ENCODE data around the gene SPA17.

DNA sequence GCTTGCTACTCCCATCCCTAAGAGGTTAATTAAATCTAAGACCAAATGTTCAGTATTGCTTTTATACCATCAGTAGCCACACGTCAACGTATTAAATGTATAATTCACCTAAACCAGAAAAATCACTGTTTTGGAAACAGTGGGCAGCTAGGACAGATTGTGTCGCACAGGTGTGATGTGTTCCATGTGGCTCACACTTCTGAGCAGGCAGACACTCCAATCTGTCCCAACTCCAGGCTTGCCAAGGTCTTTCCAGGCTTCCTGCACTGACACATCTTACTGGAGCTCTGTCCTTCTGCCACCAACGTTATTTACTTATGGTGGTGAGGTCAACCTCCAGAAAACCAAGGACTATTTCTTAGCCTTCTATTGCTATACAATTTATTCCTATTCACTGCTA is 11.6 kb upstream of the SPA17 start:
- TF ChIP-seq, protein P1, sequence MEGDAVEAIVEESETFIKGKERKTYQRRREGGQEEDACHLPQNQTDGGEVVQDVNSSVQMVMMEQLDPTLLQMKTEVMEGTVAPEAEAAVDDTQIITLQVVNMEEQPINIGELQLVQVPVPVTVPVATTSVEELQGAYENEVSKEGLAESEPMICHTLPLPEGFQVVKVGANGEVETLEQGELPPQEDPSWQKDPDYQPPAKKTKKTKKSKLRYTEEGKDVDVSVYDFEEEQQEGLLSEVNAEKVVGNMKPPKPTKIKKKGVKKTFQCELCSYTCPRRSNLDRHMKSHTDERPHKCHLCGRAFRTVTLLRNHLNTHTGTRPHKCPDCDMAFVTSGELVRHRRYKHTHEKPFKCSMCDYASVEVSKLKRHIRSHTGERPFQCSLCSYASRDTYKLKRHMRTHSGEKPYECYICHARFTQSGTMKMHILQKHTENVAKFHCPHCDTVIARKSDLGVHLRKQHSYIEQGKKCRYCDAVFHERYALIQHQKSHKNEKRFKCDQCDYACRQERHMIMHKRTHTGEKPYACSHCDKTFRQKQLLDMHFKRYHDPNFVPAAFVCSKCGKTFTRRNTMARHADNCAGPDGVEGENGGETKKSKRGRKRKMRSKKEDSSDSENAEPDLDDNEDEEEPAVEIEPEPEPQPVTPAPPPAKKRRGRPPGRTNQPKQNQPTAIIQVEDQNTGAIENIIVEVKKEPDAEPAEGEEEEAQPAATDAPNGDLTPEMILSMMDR (conservative IDR thresholded peaks at IDR 0.05; ENCODE audit: low read depth, low read length), result no peak
- TF ChIP-seq EZH2 (IDR thresholded peaks at IDR 0.05; ENCODE audit: low read length, unreplicated experiment) (no peak), EZH2phosphoT487 (IDR thresholded peaks at IDR 0.05; ENCODE audit: borderline replicate concordance, low read length) (no peak)

Data from PC-3 (cell line).